C1 segment of cervical spinal cord (tissue), 14 donors: ENCODE results near the gene FLII.
A peak's percentile ranks its signal among the peaks of the same experiment; 100 is the strongest.
"Not testable (repeated sequence)": the region's sequence is repeated elsewhere in the genome, so short reads cannot be mapped to it uniquely, and the experiment has no call there.

ENCODE experiments used
- DNase-seq, 14 donors: peaks; one replicate each; lab custom pipeline; 2025; lab: John Stamatoyannopoulos, UW

The FLII gene

DNA sequence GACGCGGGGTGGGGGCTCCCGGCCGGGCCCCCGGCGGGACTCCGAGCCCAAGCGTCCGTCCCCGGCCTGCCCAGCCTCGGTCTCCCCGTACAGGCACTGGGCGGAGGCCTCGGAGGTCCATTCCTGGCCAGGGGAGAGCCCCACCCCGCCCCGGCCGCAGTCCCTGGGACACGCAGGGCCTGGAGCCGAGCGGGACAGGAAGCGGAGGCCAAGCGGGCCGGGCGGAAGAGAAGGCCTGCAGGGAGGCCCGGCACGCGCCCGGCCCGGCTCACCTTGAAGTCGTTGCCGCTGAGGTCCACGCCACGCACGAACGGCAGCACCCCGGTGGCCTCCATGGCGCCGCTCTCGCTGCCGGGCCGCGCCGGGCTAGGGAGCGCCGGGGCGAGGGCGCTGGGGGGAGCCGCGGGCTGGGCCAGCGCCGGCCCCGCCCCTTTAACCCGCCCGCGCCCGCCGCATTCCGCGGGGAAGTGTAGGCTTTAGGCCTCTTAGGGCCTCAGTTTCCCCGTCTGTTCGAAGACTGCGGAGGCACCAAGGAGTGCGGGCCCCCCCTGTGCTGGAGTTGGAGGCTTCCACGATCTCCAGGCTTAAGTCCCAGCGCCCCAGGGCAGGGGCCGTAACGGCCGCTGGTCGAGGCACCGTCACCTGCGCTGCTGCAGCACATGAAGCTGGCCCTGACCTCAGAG is at the start of gene FLII:
Gene FLII (minus strand): TSS at position 383 of the 683 bp plus-strand sequence. CDS start 48 bp downstream, at position 335.
- peak in 12 of 14 donors; percentile 48 to 89 (median 74) for DNase-seq

- DNase-seq: not testable (repeated sequence)
Observed at GRCh38 chr17:18303206-18303605, 44.7 kb upstream of the FLII start.

DNA sequence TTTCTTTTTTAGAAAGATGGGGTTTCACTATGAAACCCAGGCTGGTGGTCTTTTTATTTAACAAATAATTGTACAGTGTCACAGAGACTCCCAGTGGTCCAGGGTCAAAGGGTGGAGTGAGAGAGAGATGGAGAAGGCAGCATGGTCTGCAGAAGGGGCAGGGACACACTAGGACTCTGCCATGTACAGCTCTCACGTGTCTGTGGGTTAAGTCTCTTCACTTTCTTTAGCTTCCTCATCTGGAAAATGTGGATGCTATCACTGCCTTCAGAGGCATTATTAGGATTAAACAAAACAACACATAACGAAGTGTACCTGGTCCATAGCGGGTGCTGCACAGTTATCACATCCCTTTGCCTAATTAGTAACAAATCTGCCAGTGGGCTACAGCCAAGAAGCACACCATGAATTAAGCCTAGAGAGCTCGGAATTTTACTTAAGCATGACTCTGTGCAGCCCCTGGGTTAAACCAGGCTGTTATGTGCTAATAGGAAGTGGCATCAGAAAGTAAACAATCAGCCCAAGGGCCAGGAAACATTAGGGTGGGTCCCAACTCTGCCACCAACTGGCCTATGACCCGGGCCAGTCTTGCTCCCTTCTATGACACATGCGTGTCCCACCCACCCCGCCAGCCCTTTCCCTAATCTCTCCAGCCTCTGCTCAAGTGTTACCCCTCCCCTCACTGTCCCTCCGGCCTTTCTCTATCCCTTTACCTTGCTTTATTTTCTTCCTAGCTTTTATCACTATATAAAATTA is 42.4 kb upstream of the FLII start:
- no peak for DNase-seq

- DNase-seq: not testable (repeated sequence)
Observed at GRCh38 chr17:18298061-18298460, 39.5 kb upstream of the FLII start.

DNA sequence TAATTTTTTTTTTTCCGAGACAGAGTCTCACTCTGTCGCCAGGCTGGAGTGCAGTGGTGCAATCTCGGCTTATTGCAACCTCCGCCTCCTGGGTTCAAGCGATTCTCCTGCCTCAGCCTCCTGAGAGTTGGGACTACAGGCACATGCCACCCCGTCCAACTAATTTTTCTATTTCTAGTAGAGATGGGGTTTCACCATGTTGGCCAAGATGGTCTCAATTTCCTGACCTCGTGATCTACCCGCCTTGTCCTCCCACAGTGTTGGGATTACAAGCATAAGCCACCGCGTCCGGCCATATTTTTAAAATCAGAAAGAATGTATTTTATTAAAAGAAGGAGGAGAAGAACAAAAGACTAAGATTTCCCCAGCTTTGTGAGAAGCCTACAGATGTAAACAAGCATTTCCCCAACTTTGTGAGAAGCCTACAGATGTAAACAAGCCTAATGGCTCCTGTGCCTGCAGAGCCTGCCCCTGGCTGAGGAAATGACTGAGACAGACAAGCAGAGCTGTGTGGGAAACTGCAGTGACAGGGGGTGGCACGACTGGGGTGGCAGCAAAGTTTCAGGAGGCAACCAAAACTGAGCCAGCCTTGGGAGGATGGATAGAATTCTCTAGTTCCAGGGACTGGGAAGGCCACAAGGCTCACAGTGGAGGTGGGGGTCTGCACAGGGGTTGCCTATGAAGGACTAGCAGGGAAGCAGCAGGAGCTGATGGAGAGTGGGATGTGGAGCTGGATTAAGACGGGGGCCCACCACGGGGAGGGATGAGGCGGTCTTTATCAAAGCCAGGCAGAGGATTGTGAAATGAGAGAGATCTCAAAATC is 33.4 kb upstream of the FLII start:
- no peak for DNase-seq

GRCh38 chr17:18285296-18285695 is 26.8 kb upstream of the FLII start:
- DNase-seq: no peak

DNA sequence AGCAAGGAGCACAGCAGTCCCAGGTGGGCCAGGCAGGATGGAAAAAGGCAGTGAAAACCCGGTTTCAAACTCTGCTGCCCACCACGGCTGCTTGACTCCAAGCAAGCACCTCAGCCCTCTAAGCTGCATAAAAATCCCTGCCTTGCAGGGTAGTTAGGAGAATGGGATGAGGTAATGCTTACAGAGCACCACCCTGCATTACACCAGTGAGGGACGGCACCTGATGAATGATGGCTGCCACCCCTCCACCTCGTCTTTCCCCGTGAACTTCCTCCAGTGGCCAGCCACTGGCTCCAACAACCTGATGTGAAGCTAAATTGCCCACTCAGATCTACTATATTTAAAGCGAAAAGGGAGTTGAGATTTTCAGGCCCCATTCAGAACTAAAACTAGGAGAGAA is 23.2 kb upstream of the FLII start:
- no peak for DNase-seq

DNA sequence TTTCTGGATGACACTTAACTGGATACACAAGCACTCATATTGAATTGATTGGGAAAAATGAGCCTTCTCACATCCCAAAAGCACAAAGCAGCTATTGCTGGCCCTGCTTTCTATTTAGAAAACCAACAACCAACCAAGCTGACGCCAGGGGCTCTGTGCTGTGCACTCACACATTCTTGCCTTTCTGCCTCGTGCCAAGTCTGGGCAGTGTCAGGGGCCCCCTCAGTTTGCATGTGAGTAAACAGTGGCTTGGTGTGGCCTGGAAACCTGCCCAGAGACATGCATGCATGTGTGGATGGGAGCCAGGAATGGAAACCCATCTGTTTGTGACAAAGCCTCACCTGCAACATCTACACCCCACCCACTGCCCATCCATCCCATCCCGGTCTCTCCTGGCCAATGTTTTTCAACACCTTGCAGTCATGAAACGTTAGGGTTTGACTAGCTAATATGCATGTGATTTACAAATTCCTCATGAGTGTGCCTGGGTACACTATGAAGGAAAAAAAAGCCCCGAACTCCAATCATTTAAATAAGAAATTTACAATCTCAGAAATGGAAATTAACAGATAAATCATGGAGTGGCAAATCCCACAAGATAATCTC is 22.3 kb upstream of the FLII start:
- no peak for DNase-seq

GRCh38 chr17:18280249-18280648 is 21.7 kb upstream of the FLII start:
- DNase-seq: no peak

DNA sequence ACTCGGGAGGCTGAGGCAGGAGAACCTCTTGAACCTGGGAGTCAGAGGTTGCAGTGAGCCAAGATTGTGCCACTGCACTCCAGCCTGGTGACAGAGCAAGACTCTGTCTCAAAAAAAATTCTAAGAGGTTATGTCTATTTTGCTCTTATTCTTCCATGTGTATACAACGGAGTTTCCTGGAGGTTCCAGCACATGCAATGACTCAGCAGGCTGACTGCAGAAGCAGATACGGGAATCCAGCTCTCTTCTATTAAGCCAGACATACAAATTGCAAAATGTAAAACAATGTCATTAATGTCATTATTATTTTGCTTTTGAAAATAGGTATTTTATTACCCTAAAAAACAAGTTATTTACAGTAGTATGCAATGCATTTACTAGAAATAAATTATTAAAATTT is 20.3 kb upstream of the FLII start:
- no peak for DNase-seq

DNA sequence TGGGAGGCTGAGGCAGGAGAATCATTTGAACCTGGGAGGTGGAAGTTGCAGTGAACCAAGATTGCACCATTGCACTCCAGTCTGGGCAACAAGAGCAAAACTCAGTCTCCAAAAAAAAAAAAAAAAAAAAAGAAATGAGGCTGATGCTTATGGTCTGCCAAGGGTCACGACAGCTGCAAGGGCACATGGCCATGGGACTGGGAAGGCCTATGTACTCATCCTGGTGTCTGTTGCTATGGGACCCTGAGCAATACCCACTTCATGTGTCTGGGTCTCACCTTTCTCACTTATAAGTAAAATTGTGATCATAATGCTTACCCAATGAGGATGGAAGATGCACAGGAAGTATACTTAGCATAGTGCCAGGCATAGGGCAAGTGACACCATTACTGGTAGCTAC is 18.5 kb upstream of the FLII start:
- DNase-seq: no peak

DNA sequence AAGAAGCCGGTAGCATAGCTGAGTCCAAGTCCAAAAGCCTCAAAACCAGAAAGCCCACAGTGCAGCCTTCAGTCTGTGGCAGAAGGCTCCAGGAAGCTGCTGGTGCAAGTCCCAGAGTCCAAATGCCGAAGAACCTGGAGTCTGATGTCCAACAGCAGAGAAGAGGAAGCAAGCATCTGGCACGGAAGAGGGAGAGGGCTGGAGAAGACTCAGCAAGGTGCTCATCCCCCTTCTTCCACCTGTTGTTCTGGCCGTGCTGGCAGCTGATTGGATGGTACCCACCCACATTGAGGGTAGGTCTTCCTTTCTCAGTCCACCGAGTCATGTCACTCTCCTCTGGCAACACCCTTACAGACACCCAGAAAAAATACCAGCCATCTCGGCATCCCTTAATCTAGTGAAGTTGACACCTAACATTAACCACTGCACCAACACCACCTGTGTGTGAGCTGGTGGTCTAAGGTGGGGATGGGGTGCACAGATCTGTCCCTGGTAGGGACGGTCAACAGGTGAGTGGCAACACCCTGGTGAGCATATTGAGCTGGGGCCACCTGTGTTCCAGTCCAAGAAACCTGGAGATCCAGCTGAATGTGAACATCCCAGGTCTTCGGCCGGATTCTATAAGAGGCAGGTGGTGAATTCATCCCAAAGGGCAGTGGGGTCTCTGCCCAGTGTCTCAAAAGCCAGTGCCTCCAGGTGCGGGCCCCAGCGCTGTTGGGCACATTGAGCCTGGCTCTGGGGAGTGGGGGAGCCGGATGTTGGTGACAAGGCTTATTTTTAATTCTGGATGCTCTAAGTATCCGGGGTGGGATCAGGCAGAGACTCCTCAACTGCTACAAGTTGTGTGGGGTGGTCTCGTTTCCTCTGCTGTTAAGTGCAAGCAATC is 11.8 kb upstream of the FLII start:
- no peak for DNase-seq

GRCh38 chr17:18267927-18268711 is 9.6 kb upstream of the FLII start:
- no peak for DNase-seq

GRCh38 chr17:18267366-18267765 is 8.8 kb upstream of the FLII start:
- DNase-seq: no peak

DNA sequence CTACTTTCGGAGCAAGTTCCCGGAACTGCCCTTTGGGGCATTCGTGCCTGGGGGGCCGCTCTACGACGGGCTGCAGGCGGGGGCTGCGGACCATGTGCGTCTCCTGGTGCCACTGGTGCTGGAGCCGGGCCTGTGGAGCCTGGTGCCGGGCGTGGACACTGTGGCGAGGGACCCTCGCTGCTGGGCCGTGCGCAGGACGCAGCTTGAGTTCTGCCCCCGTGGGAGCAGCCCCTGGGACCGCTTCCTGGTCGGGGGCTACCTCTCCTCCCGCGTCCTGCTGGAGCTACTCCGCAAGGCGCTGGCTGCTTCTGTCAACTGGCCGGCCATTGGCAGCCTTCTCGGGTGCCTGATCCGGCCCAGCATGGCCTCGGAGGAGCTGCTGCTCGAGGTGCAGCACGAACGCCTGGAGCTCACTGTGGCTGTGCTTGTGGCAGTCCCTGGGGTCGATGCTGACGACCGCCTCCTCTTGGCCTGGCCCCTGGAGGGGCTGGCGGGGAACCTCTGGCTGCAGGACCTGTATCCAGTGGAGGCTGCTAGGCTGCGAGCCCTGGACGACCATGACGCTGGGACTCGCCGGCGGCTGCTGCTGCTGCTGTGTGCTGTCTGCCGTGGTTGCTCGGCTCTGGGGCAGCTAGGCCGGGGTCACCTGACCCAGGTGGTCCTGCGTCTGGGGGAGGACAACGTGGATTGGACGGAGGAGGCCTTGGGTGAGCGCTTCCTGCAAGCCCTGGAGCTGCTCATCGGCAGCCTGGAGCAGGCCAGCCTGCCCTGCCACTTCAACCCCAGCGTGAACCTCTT is 5.5 kb upstream of the FLII start:
- DNase-seq: no peak

DNA sequence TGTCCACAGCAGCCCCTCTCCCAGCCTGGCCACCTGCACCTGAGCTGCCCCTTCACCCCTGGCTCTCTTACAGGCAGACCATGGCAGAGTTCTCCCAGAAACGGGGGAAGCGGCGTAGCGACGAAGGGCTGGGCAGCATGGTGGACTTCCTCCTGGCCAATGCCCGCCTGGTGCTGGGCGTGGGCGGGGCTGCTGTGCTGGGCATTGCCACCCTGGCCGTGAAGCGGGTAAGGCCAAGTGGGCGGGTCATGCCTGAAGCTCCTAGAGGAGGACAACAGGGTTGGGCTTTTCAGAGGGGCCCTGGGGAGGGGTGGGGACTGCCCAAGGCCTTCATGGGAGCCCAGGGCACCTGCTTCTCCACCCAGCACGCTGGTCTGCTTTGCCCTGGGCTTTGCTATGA is 4.1 kb upstream of the FLII start:
- DNase-seq: no peak

DNA sequence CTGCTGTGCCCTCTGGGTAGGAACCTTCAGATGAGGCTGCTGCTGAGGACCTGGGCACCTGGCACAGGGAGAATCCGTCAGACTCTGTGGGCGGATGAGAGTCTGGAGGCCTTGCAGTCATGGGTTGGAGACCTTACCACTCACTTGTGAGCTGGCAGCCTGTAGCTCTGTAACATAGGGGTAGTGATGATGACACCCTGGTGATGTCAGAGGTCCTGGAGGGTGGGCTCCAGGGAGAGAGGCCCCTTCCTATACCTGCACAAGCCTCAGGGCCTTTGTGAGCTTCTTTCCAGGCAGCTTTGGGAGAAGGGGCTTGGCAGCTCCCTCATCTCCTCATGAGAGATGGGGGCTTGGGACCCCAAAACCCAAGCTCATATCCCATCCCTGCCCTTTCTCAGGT is 3.6 kb upstream of the FLII start:
- no peak for DNase-seq

- no peak for DNase-seq
Observed at GRCh38 chr17:18261659-18262058, 3.1 kb upstream of the FLII start.

GRCh38 chr17:18261146-18261515 is 2.6 kb upstream of the FLII start:
- DNase-seq: peak in 6 of 14 donors; percentile 22 to 63 (median 37)
